K562 (cell line): Measurements from ENCODE around the gene VPS37B. TPM values are rescaled to one million over a fixed set of nuclear protein-coding genes. Genes with fewer than 3 reads are reported as not detected.
A peak's percentile ranks its signal among the peaks of the same experiment; 100 is the strongest.

Experiments
- ATAC-seq: fragments of 200-7000 bp; cut with Tn5 transposase; 3 replicates; pipeline ENCODE4 v1.9.1; 2020; ENCODE audit warnings: moderate library complexity
- BruUV-seq: library from RNA; stranded (reverse); fragments of 400-500 nt; replicated peaks from 2 replicates; lab custom pipeline; 2021; lab: Mats Ljungman, UMichigan
- CTCF ChIA-PET: fragments of 300-600 bp; formaldehyde crosslinking; extraction: SDS; loops from one replicate; lab custom pipeline; 2021; ENCODE audit warnings: low intra/inter-chr PET ratio; lab: Yijun Ruan, JAX
- POLR2A ChIA-PET: fragments of 300-600, 350-650 bp; sonication (Branson Sonifier 250); formaldehyde crosslinking; extraction: SDS; loops from one replicate; lab custom pipeline; 2021; ENCODE audit warnings: antibody characterized with exemption, inconsistent platforms; lab: Yijun Ruan, JAX
- DNase-seq, 4 experiments: peaks; one replicate each; pipeline versions ENCODE4 v3.0.0 to v3.0.0-alpha.2; 2011 to 2018; ENCODE audit warnings: low spot score in 3 of 4, mixed read lengths in 3 of 4; ENCODE audit errors: extremely low read depth in 1 of 4
- FAIRE-seq: peaks from 2 replicates; lab custom pipeline; 2011; peaks lifted over from hg19 to GRCh38; lab: Jason Lieb, UNC
- H2AFZ ChIP-seq: 2 replicates; pipeline ENCODE4 v1.6.0; 2011; ENCODE audit warnings: low read depth, low read length, control low read depth, inconsistent platforms
- H3K27ac ChIP-seq: fragments of 200-600 bp; 3 replicates; pipeline ENCODE4 v1.8.0; 2011; ENCODE audit warnings: low read depth, mild to moderate bottlenecking, control low read depth, inconsistent platforms, low read length, moderate library complexity, mixed read lengths; ENCODE audit errors: extremely low read depth
- H3K27me3 ChIP-seq, 2 experiments: fragments of 300-600 bp in 1 of 2; 2 replicates in 1 of 2; 3 replicates in 1 of 2; pipeline versions ENCODE4 v1.6.0 to v1.8.0; 2011; ENCODE audit warnings: inconsistent platforms in 2 of 2, low read length in 2 of 2, mild to moderate bottlenecking in 1 of 2, mixed read lengths in 1 of 2, moderate library complexity in 1 of 2; ENCODE audit not compliant: control insufficient read depth in 2 of 2, insufficient read depth in 2 of 2
- H3K36me3 ChIP-seq: fragments of 300-600 bp; 3 replicates; pipeline ENCODE4 v1.8.0; 2011; ENCODE audit warnings: mild to moderate bottlenecking, low read length, inconsistent platforms; ENCODE audit not compliant: control insufficient read depth, insufficient read depth
- H3K4me1 ChIP-seq, 2 experiments: fragments of 200-600 bp in 1 of 2; replicated peaks in 1 of 2; 2 replicates in 1 of 2; 3 replicates in 1 of 2; pipeline versions ENCODE4 v1.5.1 to v1.8.0; 2011; ENCODE audit warnings: inconsistent platforms in 2 of 2, low read length in 2 of 2, mild to moderate bottlenecking in 1 of 2, mixed read lengths in 1 of 2, moderate library complexity in 1 of 2; ENCODE audit not compliant: control insufficient read depth in 2 of 2, insufficient read depth in 2 of 2
- H3K4me2 ChIP-seq: 2 replicates; pipeline ENCODE4 v1.6.1; 2011; ENCODE audit warnings: low read length, control low read depth, inconsistent platforms, mixed read lengths; ENCODE audit not compliant: insufficient read depth
- H3K4me3 ChIP-seq: fragments of 200-600 bp; sonication (generic), shearing (Covaris generic); 2 replicates; pipeline ENCODE4 v1.5.1; 2016; ENCODE audit warnings: control low read depth, inconsistent platforms
- H3K79me2 ChIP-seq: fragments of 200-600 bp; 3 replicates; pipeline ENCODE4 v1.8.0; 2011; ENCODE audit warnings: low read length, inconsistent platforms; ENCODE audit not compliant: control insufficient read depth, insufficient read depth
- H3K9ac ChIP-seq, 2 experiments: 2 replicates each; pipeline versions ENCODE4 v1.6.0 to v1.6.1; 2011; ENCODE audit warnings: low read depth in 2 of 2, low read length in 2 of 2, control low read depth in 1 of 2, inconsistent platforms in 1 of 2, mild to moderate bottlenecking in 1 of 2, mixed read lengths in 1 of 2; ENCODE audit not compliant: insufficient read depth in 1 of 2
- H3K9me1 ChIP-seq: one replicate; pipeline ENCODE4 v1.6.0; 2011; ENCODE audit warnings: inconsistent platforms, mild to moderate bottlenecking, low read length, moderate library complexity; ENCODE audit not compliant: control insufficient read depth, insufficient read depth
- H3K9me3 ChIP-seq: replicated peaks from 2 replicates; pipeline ENCODE4 v1.5.1; 2011; ENCODE audit warnings: low read depth, low read length, inconsistent platforms; ENCODE audit not compliant: control insufficient read depth, insufficient read depth
- H4K20me1 ChIP-seq: replicated peaks from 2 replicates; pipeline ENCODE4 v1.6.1; 2011; ENCODE audit warnings: low read length, inconsistent platforms, mixed read lengths; ENCODE audit not compliant: control insufficient read depth, insufficient read depth
- DNMT1 ChIP-seq: fragments of 450-650 bp; IDR thresholded peaks from 2 replicates; pipeline ENCODE4 v1.6.1; 2016; ENCODE audit warnings: antibody characterized with exemption, mild to moderate bottlenecking
- HMG20B ChIP-seq: fragments of 250-450 bp; sonication (Bioruptor Pico); IDR thresholded peaks from 2 replicates; pipeline ENCODE4 v1.5.0; 2021; ENCODE audit warnings: mild to moderate bottlenecking
- RBM22 ChIP-seq: fragments of 200-400 bp; formaldehyde crosslinking; IDR thresholded peaks from 2 replicates; pipeline ENCODE4 v1.6.1; 2018; ENCODE audit warnings: low read length, low read depth; ENCODE audit not compliant: poor library complexity, severe bottlenecking
- RCOR1 ChIP-seq, 2 experiments: IDR thresholded peaks; 2 replicates each; pipeline ENCODE4 v1.6.1; 2012; ENCODE audit warnings: low read depth in 2 of 2, low read length in 2 of 2, borderline replicate concordance in 1 of 2, improper control_type of control experiment in 1 of 2
- WGBS: fragments of 100-300 bp; shearing (Covaris generic); methylation state at CpG from one replicate; pipeline ENCODE4 v1.1.6; 2016; ENCODE audit warnings: low coverage, mixed read lengths; ENCODE audit not compliant: insufficient coverage; ENCODE audit errors: missing lambda C conversion rate; 5-methylcytosine and 5-hydroxymethylcytosine counted together
- in situ Hi-C: fragments of 300-500 bp; cut with MboI; formaldehyde crosslinking; loops from 4 replicates; pipeline ENCODE4 v1.15.0; 2018; ENCODE audit warnings: inconsistent platforms, mixed read lengths
- intact Hi-C: fragments of 100-400 bp; cut with micrococcal nuclease; formaldehyde crosslinking; loops from 2 replicates; pipeline ENCODE4 v1.14.2; 2022
- polyA plus RNA-seq, 8 experiments: library from polyadenylated mRNA; depleted of rRNA in 4 of 8; stranded (reverse) in 5 of 8; unstranded in 3 of 8; fragments of >200 nt; fragmentation: Nextera tagmentation in 2 of 8; fragmentation: Illumina TruSeq in 1 of 8; extraction: Ambion mirVana in 2 of 8; extraction: Trizol in 1 of 8; gene quantifications; 2 replicates each; pipeline versions ENCODE4 v1.2.1 to v1.2.3, GENCODE V29; 2011 to 2014; ENCODE audit warnings: inconsistent platforms in 1 of 8, missing spikeins in 1 of 8
- total RNA-seq, 7 experiments: library from RNA; depleted of rRNA in 6 of 7; stranded (reverse); fragments of >200 nt in 6 of 7; fragmentation: Illumina TruSeq in 2 of 7; extraction: Trizol in 2 of 7; gene quantifications; 2 replicates each; pipeline versions ENCODE4 v1.2.1 to v1.2.3, GENCODE V29; 2011 to 2021; ENCODE audit warnings: low replicate concordance in 1 of 7
- TF ChIP-seq, protein P1 (sequence below): sonication (generic); formaldehyde crosslinking; IDR thresholded peaks from 2 replicates; pipeline ENCODE4 v1.8.1; 2023; ENCODE audit warnings: mild to moderate bottlenecking, missing genetic modification reagents

VPS37B gene
- total and polyA plus RNA-seq, 9 of the 15 experiments (the other 6 are each of a cell fraction or from before 2014, with no cell fraction given): 0.28 to 37.4 (median 17.9) TPM

DNA sequence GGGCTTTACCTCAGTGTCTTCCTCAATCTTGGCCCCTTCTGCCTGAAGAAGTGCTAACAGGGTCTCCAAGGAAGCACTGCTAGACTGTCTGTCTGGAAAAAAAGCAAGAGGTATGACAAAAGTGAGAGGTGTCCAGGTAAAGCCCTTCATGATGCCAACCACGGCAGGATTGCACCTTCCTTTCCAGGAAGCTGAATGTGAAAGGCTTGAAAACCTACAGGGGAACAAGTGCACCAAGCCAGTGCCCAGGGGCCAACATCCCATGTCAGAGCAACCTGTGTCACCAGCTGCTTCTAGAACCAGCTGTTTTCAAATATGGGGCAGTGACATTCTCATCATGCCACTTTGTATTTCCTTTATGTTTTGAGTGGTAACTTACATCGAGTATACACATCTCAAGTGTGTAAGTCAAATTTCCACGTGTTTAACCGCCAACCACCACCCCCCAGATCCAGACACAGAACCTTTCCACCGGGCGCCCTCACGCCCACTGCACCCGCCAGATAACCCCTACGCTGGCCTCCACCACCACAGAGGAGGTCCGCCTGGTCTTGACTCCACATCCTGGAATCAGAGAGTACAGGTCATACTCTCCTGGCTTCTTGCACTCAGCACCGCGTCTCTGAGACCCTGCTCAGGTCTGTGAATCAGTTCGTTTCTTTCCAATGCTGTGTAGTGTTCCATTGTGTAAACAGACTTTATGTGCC, 27.3 kb downstream of the VPS37B start:
- no peak overlapping the region for H3K9ac ChIP-seq
- FAIRE-seq (no peak), ATAC-seq (no peak), DNase-seq (no peak)
- H3K4me3 ChIP-seq: no peak overlapping the region
- in situ Hi-C loops (no loop called here), intact Hi-C loops (no loop called here)
- 92% methylated on average over 13 of the region's 13 CpGs for WGBS
- peaks cover 5 to 43% of the 10 kb centered on the region in 2 experiments; a peak in 3 of 5 replicates for H3K4me1 ChIP-seq
- TF ChIP-seq, protein P1, sequence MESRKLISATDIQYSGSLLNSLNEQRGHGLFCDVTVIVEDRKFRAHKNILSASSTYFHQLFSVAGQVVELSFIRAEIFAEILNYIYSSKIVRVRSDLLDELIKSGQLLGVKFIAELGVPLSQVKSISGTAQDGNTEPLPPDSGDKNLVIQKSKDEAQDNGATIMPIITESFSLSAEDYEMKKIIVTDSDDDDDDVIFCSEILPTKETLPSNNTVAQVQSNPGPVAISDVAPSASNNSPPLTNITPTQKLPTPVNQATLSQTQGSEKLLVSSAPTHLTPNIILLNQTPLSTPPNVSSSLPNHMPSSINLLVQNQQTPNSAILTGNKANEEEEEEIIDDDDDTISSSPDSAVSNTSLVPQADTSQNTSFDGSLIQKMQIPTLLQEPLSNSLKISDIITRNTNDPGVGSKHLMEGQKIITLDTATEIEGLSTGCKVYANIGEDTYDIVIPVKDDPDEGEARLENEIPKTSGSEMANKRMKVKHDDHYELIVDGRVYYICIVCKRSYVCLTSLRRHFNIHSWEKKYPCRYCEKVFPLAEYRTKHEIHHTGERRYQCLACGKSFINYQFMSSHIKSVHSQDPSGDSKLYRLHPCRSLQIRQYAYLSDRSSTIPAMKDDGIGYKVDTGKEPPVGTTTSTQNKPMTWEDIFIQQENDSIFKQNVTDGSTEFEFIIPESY (CRISPR knock-in tag): peak; percentile 61
- TF ChIP-seq RBM22: no peak
- TF ChIP-seq HMG20B (CRISPR knock-in tag): no peak
- no peak for TF ChIP-seq DNMT1
- no peak for TF ChIP-seq RCOR1 (IDR thresholded peaks at IDR 0.05; ENCODE audit: borderline replicate concordance in 1 of 2, low read depth in 2 of 2, low read length in 2 of 2)
- no peak overlapping the region for H3K27ac ChIP-seq
- POLR2A ChIA-PET: interaction anchor here (0.9 to 1.1 kb wide), 2 partner anchors 20 to 70 kb away, joined by 3 read pairs; no protein-coding TSS in a partner anchor
- no peaks in the 10 kb centered on the region for H3K9me3 ChIP-seq
- peaks cover 84% of the 10 kb centered on the region for H3K36me3 ChIP-seq
- no TSS peak for BruUV-seq
- CTCF ChIA-PET: interaction anchor here (0.7 kb wide), 1 partner anchor 83 kb away, joined by 3 read pairs; no protein-coding TSS in a partner anchor
- H3K4me2 ChIP-seq: no peak overlapping the region
- no peaks in the 10 kb centered on the region for H3K9me1 ChIP-seq
- H4K20me1 ChIP-seq: peaks cover 31% of the 10 kb centered on the region
- no peaks in the 10 kb centered on the region for H3K27me3 ChIP-seq
- H3K79me2 ChIP-seq: peaks cover 29% of the 10 kb centered on the region
- H2AFZ ChIP-seq: no peak overlapping the region
